ENCODE results near the gene FANCL. TPM values are rescaled to one million over a fixed set of nuclear protein-coding genes. Genes with fewer than 3 reads are reported as not detected.
A peak's percentile ranks its signal among the peaks of the same experiment; 100 is the strongest.
"Not testable (repeated sequence)": the region's sequence is repeated elsewhere in the genome, so short reads cannot be mapped to it uniquely, and the experiment has no call there.

The FANCL gene
- total and polyA plus RNA-seq, 9 donors, result 21.2 to 29.2 (median 25.5) TPM

DNA sequence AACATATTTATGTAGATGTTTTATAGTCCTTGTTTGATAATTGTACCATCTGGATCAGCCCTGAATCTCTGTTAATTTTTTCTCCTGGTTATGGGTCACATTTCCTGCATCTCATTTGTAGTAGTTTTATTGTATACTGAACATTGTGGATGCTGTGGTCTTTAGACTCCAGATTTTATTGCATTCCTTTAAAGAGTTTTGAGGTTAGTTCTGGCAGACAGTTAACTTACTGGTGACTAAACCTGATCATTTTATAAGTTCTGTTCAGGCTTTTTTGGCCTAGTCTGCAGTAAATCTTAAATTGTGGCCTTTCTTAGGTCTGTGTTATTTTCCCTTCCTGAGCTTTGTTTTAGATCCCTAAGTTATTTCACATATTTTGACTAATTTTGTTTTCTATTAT, 84.3 kb downstream of the FANCL start:
- Histone ChIP-seq H3K9me3 (replicated peaks; ENCODE audit: control insufficient read depth, low read depth, low read length) (no peaks in the 10 kb centered on the region), H3K36me3 (ENCODE audit: control insufficient read depth, insufficient read depth, low read length) (peaks cover 10% of the 10 kb centered on the region), H3K27me3 (ENCODE audit: control insufficient read depth, insufficient read depth, low read length) (no peaks in the 10 kb centered on the region), H3K27ac (ENCODE audit: low read length) (no peak overlapping the region), H3K4me3 (ENCODE audit: low read length) (no peak overlapping the region), H3K4me1 (ENCODE audit: control insufficient read depth, insufficient read depth, low read length) (no peaks in the 10 kb centered on the region)
- no peak for DNase-seq

- Histone ChIP-seq H3K4me1 (ENCODE audit: control insufficient read depth, insufficient read depth, low read length) (no peaks in the 10 kb centered on the region), H3K9me3 (replicated peaks; ENCODE audit: control insufficient read depth, low read depth, low read length) (no peaks in the 10 kb centered on the region), H3K36me3 (ENCODE audit: control insufficient read depth, insufficient read depth, low read length) (peaks cover 5% of the 10 kb centered on the region), H3K27me3 (ENCODE audit: control insufficient read depth, insufficient read depth, low read length) (no peaks in the 10 kb centered on the region), H3K27ac (ENCODE audit: low read length) (no peak overlapping the region), H3K4me3 (ENCODE audit: low read length) (no peak overlapping the region)
- no CpG with 5 or more reads among the region's 7 CpGs for WGBS (ENCODE audit: insufficient coverage)
- DNase-seq, result no peak
These were observed 85.9 kb downstream of the FANCL start for GRCh38 chr2:58155160-58155778.

DNA sequence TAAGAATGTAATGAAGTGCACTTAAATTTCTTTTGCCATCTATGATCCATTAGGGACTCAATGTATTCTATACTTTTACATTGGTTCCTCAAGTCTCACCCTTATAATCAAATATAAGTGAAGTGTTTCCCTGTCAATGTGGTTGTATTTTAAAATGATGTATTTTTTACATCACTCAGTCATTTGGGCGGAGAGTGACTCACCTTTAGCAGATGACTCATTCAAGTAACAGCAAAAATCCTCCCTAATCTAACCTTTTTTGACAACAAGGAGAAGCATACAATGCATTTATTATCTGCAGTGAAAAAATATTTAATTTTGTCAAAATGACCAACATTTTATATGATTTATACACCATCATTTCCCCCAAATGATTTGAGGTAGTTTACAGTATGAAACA, 94.4 kb downstream of the FANCL start:
- Histone ChIP-seq H3K27me3 (ENCODE audit: control insufficient read depth, insufficient read depth, low read length) (no peaks in the 10 kb centered on the region), H3K9me3 (replicated peaks; ENCODE audit: control insufficient read depth, low read depth, low read length) (no peaks in the 10 kb centered on the region), H3K27ac (ENCODE audit: low read length) (no peak overlapping the region), H3K36me3 (ENCODE audit: control insufficient read depth, insufficient read depth, low read length) (peaks cover 2% of the 10 kb centered on the region), H3K4me1 (ENCODE audit: control insufficient read depth, insufficient read depth, low read length) (no peaks in the 10 kb centered on the region), H3K4me3 (ENCODE audit: low read length) (no peak overlapping the region)
- DNase-seq, result no peak
- WGBS (ENCODE audit: insufficient coverage), result no CpG with 5 or more reads among the region's 1 CpG

DNA sequence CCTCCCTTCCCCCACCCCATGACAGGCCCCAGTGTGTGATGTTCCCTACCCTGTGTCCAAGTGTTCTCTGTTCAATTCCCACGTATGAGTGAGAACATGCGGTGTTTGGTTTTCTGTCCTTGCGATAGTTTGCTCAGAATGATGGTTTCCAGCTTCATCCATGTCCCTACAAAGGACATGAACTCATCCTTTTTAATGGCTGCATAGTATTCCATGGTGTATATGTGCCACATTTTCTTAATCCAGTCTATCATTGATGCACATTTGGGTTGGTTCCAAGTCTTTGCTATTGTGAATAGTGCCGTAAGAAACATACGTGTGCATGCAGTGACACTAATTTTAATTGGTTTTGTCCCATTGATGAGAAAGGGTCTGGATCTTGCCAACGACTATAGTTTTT, 95.4 kb downstream of the FANCL start:
- H3K9me3 ChIP-seq (replicated peaks; ENCODE audit: control insufficient read depth, low read depth, low read length); DNase-seq; H3K4me3 ChIP-seq (ENCODE audit: low read length); H3K27ac ChIP-seq (ENCODE audit: low read length); H3K36me3 ChIP-seq (ENCODE audit: control insufficient read depth, insufficient read depth, low read length); H3K4me1 ChIP-seq (ENCODE audit: control insufficient read depth, insufficient read depth, low read length); H3K27me3 ChIP-seq (ENCODE audit: control insufficient read depth, insufficient read depth, low read length): not testable (repeated sequence)
- WGBS (ENCODE audit: insufficient coverage), result no CpG with 5 or more reads among the region's 6 CpGs

- WGBS (ENCODE audit: insufficient coverage), result no CpG with 5 or more reads among the region's 3 CpGs
- H3K27me3 ChIP-seq (ENCODE audit: control insufficient read depth, insufficient read depth, low read length), result no peaks in the 10 kb centered on the region
- H3K9me3 ChIP-seq (replicated peaks; ENCODE audit: control insufficient read depth, low read depth, low read length), result no peaks in the 10 kb centered on the region
- H3K36me3 ChIP-seq (ENCODE audit: control insufficient read depth, insufficient read depth, low read length), result no peaks in the 10 kb centered on the region
- DNase-seq, result peak; percentile 58
- H3K27ac ChIP-seq (ENCODE audit: low read length), result no peak overlapping the region
- no peaks in the 10 kb centered on the region for H3K4me1 ChIP-seq (ENCODE audit: control insufficient read depth, insufficient read depth, low read length)
- H3K4me3 ChIP-seq (ENCODE audit: low read length), result no peak overlapping the region
These were observed 100.5 kb downstream of the FANCL start for GRCh38 chr2:58140508-58141072.

DNA sequence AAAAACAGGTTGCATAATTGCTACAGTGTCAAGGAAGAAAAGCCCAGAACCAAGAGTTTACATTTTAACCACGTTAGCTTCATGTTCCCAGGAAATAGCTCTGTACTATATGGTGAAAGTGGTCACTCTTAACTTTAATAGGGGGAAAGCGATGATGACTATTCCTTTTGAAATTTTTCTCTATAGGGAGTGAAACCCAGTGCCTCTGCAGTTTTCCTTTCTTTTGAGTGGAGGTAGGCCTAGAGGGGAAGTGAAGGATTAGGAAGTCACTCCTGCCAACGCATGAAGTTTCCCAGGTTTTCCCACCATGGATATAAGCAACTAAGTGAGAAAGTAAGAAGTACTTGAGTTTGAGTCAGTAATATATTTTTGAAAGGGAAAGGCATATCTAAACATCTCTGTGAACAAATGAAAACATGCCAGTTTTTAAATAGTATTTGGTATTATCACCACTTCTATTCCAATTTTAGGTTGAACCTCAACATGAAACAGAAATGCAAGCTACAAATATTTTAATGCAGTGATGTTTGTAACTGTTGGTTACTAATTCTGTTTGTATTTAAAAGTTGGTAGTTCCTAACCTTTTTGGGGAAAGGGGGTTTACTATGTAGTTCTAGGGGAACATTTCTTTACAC, 102.6 kb downstream of the FANCL start:
- no CpG with 5 or more reads among the region's 3 CpGs for WGBS (ENCODE audit: insufficient coverage)
- no peaks in the 10 kb centered on the region for H3K4me1 ChIP-seq (ENCODE audit: control insufficient read depth, insufficient read depth, low read length)

DNA sequence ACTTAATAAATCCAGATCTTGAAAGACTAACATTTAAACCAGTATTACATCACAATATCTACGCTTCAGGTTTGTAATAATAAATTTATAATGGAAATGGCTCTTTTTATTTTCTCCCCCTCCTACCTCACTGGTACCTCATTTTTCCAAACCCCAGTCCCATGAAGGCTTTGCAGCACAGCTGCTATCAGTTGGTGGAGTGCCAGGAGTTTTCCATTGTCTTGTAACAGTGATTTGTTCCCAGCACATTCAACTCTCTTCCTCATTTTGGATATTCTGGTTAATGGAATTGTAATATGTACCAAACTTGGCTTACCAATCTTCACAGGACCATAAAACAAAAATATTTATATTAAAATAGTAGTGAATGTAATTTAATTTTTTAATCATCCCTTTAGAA, 103.3 kb downstream of the FANCL start:
- no peaks in the 10 kb centered on the region for H3K36me3 ChIP-seq (ENCODE audit: control insufficient read depth, insufficient read depth, low read length)
- H3K9me3 ChIP-seq (replicated peaks; ENCODE audit: control insufficient read depth, low read depth, low read length), result no peaks in the 10 kb centered on the region
- WGBS (ENCODE audit: insufficient coverage), result no CpG with 5 or more reads among the region's 1 CpG
- no peaks in the 10 kb centered on the region for H3K27me3 ChIP-seq (ENCODE audit: control insufficient read depth, insufficient read depth, low read length)
- peak; percentile 50 for DNase-seq
- no peak overlapping the region for H3K4me3 ChIP-seq (ENCODE audit: low read length)
- no peaks in the 10 kb centered on the region for H3K4me1 ChIP-seq (ENCODE audit: control insufficient read depth, insufficient read depth, low read length)
- H3K27ac ChIP-seq (ENCODE audit: low read length), result no peak overlapping the region

More for the DNA sequence above, 102.6 kb downstream of the FANCL start:
- Histone ChIP-seq H3K27ac (ENCODE audit: low read length) (no peak overlapping the region), H3K27me3 (ENCODE audit: control insufficient read depth, insufficient read depth, low read length) (no peaks in the 10 kb centered on the region), H3K9me3 (replicated peaks; ENCODE audit: control insufficient read depth, low read depth, low read length) (no peaks in the 10 kb centered on the region), H3K4me3 (ENCODE audit: low read length) (no peak overlapping the region), H3K36me3 (ENCODE audit: control insufficient read depth, insufficient read depth, low read length) (no peaks in the 10 kb centered on the region)
- no peak for DNase-seq

GRCh38 chr2:58137221-58137620, 103.9 kb downstream of the FANCL start:
- DNase-seq, result peak; percentile 64
- no peaks in the 10 kb centered on the region for H3K36me3 ChIP-seq (ENCODE audit: control insufficient read depth, insufficient read depth, low read length)
- H3K27ac ChIP-seq (ENCODE audit: low read length), result no peak overlapping the region

GRCh38 chr2:58135861-58136260, 105.3 kb downstream of the FANCL start:
- no peak overlapping the region for H3K27ac ChIP-seq (ENCODE audit: low read length)
- H3K4me3 ChIP-seq (ENCODE audit: low read length), result no peak overlapping the region
- H3K36me3 ChIP-seq (ENCODE audit: control insufficient read depth, insufficient read depth, low read length), result no peaks in the 10 kb centered on the region
- no peak for DNase-seq
- H3K4me1 ChIP-seq (ENCODE audit: control insufficient read depth, insufficient read depth, low read length), result peaks cover 3% of the 10 kb centered on the region
- H3K9me3 ChIP-seq (replicated peaks; ENCODE audit: control insufficient read depth, low read depth, low read length), result no peaks in the 10 kb centered on the region
- H3K27me3 ChIP-seq (ENCODE audit: control insufficient read depth, insufficient read depth, low read length), result no peaks in the 10 kb centered on the region
- no CpG with 5 or more reads among the region's 2 CpGs for WGBS (ENCODE audit: insufficient coverage)

More at GRCh38 chr2:58137221-58137620, 103.9 kb downstream of the FANCL start:
- Histone ChIP-seq H3K4me3 (ENCODE audit: low read length) (no peak overlapping the region), H3K27me3 (ENCODE audit: control insufficient read depth, insufficient read depth, low read length) (no peaks in the 10 kb centered on the region), H3K4me1 (ENCODE audit: control insufficient read depth, insufficient read depth, low read length) (no peaks in the 10 kb centered on the region), H3K9me3 (replicated peaks; ENCODE audit: control insufficient read depth, low read depth, low read length) (no peaks in the 10 kb centered on the region)

GRCh38 chr2:58133395-58133794, 107.7 kb downstream of the FANCL start:
- Histone ChIP-seq H3K4me1 (ENCODE audit: control insufficient read depth, insufficient read depth, low read length) (peaks cover 3% of the 10 kb centered on the region), H3K36me3 (ENCODE audit: control insufficient read depth, insufficient read depth, low read length) (no peaks in the 10 kb centered on the region), H3K27me3 (ENCODE audit: control insufficient read depth, insufficient read depth, low read length) (no peaks in the 10 kb centered on the region), H3K4me3 (ENCODE audit: low read length) (no peak overlapping the region), H3K9me3 (replicated peaks; ENCODE audit: control insufficient read depth, low read depth, low read length) (no peaks in the 10 kb centered on the region), H3K27ac (ENCODE audit: low read length) (no peak overlapping the region)
- DNase-seq, result no peak

Measured in muscle of leg (tissue), 11 donors.